ENCODE measurements around the gene FOXN1.

DNA sequence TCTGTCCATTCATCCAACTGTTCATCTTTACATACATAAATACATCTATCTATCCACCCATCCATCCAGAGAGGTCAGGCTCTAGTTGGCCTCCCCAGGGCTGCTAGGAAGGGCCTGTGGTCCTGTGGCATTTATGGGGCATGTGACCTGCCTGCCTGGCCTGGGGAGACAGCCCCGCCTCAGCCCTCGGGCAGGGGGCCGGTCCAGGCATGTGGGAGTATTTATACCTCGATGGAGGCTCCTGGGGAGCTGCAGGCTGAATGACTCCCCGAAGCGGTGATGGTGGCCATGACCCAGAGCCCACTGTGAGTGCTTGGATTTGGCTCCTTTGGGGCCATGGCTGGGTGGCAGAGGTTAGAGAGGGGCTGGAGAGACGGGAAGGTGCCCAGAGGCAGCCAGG, 7.3 kb downstream of the FOXN1 start:
- TF ChIP-seq, protein P1, sequence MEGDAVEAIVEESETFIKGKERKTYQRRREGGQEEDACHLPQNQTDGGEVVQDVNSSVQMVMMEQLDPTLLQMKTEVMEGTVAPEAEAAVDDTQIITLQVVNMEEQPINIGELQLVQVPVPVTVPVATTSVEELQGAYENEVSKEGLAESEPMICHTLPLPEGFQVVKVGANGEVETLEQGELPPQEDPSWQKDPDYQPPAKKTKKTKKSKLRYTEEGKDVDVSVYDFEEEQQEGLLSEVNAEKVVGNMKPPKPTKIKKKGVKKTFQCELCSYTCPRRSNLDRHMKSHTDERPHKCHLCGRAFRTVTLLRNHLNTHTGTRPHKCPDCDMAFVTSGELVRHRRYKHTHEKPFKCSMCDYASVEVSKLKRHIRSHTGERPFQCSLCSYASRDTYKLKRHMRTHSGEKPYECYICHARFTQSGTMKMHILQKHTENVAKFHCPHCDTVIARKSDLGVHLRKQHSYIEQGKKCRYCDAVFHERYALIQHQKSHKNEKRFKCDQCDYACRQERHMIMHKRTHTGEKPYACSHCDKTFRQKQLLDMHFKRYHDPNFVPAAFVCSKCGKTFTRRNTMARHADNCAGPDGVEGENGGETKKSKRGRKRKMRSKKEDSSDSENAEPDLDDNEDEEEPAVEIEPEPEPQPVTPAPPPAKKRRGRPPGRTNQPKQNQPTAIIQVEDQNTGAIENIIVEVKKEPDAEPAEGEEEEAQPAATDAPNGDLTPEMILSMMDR (IDR thresholded peaks at IDR 0.05), result no peak
- no peak for TF ChIP-seq POLR2A (IDR thresholded peaks at IDR 0.05)
